ENCODE results near the gene LCLAT1. TPM values are rescaled to one million over a fixed set of nuclear protein-coding genes. Genes with fewer than 3 reads are reported as not detected.
"Not testable (repeated sequence)": the region's sequence is repeated elsewhere in the genome, so short reads cannot be mapped to it uniquely, and the experiment has no call there.

The LCLAT1 gene
- total RNA-seq, 2 donors from 2014 or later, result 18.0 to 20.6 TPM

DNA sequence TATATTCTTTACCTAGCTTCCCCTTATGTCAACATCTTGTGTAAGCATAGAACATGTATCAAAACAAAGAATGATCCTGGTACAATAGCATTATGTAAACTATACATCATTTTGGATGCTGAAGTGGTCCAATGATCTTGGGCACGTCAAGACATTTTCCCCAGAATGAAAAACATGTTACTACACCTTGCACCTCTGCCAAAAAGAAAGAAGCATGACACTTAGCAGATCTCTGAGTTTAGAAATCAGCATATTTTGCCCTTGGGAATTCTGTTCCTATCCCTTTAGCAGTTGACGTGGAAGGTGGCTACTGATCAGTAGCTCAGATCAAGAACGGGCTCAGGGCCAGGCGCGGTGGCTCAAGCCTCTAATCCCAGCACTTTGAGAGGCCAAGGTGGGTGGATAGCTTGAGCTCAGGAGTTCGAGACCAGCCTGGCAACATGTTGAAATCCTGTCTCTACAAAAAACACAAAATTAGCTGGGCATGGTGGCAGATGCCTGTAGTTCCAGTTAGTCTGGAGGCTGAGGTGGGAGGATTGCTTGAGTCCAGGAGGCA lies 1.7 kb upstream of the LCLAT1 start:
- intact Hi-C loops (cut with DNase I, micrococcal nuclease), result no loop called here
- ATAC-seq (no peak), DNase-seq (no peak)

DNA sequence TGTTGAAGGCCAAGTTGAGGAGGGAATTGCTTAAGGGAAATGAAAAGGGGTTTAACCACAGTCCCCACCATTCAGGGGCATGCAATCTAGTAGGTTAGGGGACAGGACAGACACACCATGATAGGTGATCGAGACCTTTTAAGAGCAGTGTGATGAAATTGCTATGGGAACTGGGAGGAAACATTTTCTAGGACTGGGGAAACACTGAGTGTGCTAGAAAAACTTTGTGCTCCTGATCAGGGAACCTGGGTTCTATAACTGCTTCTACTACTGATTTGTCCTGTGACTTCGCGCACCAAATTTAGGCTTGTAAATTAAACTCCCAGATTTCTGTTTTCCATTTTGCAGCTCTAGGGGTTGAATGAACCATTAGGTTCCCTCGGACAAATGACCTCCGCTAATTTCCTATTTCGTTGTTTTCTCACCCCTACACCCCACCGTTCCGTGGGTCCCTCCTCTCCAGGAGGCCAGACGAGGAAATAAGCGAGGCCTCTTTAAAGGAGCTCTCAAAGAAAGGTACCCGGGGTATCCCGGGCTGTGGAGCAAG lies 371 bp upstream of the LCLAT1 start:
- peak; percentile 2 for ATAC-seq

DNA sequence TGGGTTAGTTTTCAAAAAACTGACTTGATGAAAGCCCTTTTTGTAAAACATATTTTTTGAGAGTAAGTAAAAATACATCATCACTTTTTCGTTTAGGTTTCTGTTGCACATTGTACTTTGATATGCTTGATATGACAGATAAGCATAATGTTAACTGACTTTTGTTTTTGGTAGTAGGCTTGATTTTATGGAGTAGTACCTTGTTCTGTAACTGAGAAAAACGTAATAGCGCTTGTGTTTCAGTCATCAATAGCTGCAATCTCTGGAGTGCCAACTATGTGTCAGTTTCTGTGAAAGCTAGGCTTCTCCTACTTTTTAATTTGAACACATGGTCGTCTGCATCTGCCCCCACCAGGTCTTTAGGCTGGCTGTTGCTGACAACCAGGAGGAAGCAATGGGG lies 1.3 kb downstream of the LCLAT1 start:
- ATAC-seq (no peak), DNase-seq (no peak)
- intact Hi-C loops (cut with DNase I, micrococcal nuclease), result no loop called here

More for the DNA sequence above, 371 bp upstream of the LCLAT1 start:
- intact Hi-C loops (cut with DNase I, micrococcal nuclease), result no loop called here
- no peak for DNase-seq

DNA sequence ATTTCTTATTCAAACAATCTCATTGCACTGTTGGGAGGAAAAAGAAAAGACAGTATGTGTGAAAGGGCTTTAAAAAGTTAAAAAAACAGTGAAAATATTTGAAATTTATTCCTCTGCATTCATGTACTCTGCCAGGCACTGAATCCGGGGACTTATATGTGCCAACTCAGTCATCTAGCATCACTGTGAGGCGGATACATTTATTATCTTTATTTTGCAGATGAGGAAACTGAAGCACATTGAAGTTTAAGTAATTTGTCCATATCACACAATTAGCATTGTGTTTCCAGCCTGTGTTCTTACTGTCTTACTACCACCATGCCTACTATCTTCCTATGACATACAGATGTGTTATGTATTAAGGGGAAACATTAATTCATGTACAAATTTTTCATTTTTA lies 1.8 kb downstream of the LCLAT1 start:
- ATAC-seq, result no peak
- no peak for DNase-seq
- intact Hi-C loops (cut with DNase I, micrococcal nuclease), result no loop called here

DNA sequence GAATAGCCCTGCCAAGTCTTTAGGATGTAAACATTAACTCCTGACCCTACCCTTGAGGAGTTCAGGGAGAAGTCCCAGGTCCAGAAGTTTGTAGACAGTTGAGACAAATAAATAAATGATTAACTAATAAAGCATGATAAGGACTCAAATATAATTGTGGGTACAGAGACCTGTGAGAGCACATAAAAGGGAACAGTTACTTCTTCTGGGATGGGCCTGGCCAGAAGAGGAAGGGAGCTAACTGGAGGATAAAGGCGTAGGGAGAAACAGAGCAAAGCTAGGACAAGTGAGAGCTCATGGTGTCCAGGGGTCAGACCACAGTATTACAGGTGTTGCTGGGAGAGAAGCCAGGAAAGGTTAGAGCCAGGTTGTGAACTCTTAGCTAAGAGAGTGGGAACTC lies 3.0 kb downstream of the LCLAT1 start:
- ATAC-seq (peak; percentile 79), DNase-seq (peak; percentile 10 to 33)
- intact Hi-C loops (cut with DNase I, micrococcal nuclease), result no loop called here

DNA sequence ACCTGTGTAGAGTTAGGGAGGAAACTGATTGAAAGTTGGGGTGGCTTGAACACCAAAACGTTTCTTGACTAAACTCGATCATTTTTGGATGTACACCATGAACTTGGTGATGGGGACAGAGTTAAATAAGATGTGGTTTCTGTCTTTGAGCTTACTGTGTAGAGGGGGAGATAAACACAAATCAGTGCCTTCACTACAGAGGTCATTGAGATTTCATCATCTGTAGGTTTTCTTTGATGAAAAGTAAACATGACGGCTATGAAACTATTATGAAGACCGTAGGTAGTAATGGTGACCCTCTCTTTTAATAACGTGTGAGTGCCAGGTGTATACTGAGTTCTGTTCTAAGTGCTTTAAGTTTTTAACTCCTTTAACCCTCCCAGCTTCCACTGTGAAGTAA lies 6.5 kb downstream of the LCLAT1 start:
- intact Hi-C loops (cut with DNase I, micrococcal nuclease), result no loop called here
- no peak for DNase-seq
- ATAC-seq, result no peak

DNA sequence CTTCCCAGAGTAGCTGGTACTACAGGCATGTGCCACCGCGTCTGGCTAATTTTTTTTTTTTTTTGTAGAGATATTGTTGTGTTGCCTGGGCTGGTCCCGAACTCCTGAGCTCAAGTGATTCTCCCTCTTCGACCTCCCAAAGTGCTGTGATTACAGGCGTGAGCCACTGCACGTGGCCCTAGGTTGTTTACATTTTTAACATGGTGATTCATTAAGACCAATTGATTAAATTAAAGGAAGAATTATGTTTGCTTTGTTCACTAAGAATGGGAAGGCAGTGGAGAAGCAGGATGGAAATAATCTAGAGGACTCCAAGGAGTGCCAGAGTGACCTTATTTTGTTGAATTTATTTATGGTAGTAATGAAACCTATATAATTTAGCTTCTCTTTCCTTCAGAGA lies 7.5 kb downstream of the LCLAT1 start:
- no peak for ATAC-seq
- no peak for DNase-seq
- intact Hi-C loops (cut with DNase I, micrococcal nuclease), result no loop called here

DNA sequence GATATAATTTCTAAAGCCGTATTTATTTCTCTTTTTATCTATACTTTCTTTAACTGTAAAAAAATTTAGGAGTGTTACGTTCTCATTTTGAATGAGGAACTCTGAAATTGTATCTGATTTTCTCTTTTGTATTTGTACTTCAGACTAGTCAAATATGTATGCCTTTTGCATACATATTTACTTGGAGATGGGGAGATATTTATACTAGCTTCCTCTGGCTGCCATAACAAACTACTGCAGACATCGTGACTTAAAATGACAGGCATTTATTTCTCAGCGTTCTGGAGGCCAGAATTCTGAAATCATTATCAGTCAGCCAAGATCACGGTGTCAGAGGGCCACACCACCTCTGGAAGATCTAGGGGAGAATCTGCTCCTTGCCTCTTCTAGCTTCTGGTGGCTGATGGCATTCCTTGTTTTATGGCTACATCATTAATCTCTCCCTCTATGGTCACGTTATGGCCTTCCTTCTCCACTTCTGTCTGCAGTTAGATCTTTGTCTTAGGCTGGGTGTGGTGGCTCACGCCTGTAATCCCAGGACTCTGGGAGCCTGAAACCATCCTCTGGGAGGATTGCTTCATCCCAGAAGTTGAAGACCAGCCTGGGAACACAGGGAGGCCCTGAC lies 8.2 kb downstream of the LCLAT1 start:
- no peak for DNase-seq

DNA sequence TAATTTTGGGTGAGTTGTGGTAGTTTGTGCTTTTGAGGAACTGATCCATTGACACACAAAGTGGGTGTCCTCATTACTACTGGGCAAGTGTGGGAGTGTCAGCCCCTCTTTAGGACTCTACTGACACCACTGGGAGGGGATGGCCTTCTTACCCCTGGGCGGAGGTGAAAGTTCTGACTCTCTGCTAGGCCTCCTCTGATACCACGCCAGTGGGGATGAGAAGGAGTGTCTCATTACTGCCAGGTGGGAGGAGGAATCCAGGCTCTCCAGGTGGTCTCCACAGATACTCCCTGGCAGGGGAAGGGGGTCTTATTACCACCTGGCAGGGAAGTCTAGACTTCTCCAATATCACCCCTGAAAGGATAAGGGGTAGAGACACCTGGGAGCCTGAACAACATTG lies 9.1 kb downstream of the LCLAT1 start:
- ATAC-seq, result no peak
- DNase-seq, result no peak
- intact Hi-C loops (cut with DNase I, micrococcal nuclease), result no loop called here

More for the DNA sequence above, 8.2 kb downstream of the LCLAT1 start:
- intact Hi-C loops (cut with DNase I, micrococcal nuclease), result no loop called here
- ATAC-seq, result peak; percentile 94

DNA sequence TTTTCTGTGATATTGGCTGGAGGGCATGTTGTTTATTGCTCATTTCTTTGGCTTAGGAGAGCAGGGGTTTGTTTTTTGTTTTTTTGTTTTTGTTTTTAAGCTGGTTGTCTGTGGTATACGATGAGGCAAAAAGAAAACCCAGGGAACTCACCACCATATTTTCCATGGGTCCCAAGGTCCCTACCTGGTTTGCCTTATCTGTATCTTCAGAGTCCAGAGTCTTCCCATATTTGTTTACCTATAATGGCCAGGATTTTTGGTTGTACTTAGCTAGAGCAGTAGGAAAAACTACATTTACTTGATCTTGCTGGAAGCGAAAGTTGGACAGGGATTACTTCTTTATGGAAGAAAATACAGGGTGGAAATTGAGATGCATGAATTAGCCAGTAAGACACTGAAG lies 9.5 kb downstream of the LCLAT1 start:
- intact Hi-C loops (cut with DNase I, micrococcal nuclease), result no loop called here
- no peak for ATAC-seq
- DNase-seq, result no peak

DNA sequence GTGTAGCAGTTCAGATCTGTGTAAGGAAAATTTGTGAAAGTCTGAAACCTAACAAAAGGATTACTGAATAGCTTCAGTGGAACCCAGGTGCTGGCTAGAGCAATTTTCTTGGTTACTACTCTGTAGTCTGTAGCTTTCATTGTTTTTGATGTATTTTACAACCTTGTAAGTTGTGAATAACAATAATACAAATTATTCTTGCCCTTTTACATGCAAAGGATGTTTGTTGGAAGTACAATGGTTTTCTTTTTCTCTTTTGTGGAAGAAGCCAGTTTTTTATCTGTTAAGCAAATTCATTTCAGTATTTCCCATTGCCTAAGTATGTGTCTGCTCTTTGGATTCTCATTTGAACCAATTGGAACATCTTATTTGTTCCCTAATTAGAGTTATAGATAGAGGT lies 10.2 kb downstream of the LCLAT1 start:
- ATAC-seq, result no peak
- DNase-seq, result no peak
- intact Hi-C loops (cut with DNase I, micrococcal nuclease), result no loop called here

DNA sequence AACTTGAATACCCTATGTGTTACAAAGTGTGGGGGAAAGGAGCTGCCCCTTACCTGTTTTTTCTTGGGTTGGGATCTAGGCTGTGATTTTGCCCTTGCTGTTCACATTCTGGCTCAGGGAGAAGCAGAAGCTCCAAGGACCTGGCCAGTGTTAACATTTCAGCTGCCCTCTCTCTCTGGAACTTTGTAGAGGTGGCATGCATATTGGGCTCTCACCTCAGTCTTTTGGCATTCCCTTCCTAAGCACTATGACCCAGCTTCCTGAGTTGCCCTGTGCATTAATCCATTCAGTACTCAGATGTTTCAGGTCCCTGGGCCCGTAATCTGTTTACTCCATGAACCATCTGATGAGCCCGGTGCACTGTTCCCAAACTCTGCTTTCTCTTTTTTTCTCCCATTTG lies 12.1 kb downstream of the LCLAT1 start:
- DNase-seq, result no peak
- ATAC-seq, result no peak
- intact Hi-C loops (cut with DNase I, micrococcal nuclease), result no loop called here

DNA sequence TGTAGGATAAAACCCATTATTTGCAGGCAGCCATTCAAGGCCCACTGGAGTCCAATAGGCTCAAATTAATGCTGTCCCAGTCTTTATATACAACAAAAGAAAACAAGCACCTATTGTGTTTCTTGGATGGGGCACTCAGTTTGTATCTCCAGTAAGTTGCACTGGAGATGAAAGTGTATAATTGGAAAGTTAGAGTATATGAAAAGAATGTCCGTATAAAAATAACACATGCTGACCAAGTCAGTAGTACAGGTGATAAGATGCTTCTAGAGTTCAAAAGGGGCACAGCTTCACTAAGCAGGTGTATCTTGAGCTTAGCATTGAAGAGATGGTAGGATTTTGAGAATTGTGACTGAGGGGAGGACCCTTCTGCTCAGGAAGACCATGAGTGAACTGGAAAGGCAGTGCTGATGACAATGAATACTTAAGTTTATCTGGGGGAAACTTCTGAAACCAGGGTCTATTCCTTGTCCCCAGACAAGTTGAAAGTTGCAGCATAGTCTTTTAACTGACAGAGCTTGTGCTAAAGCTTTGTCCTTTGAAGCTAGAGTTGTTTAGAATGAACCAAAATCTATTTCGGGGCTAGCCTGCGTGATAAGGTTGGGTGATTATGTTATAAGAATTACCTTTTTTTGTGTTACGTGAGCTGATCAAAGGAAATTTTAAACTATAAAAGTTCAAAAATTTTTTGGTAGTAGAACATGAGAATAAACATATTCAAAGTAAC lies 15.2 kb downstream of the LCLAT1 start:
- no peak for ATAC-seq
- DNase-seq, result no peak
- intact Hi-C loops (cut with DNase I, micrococcal nuclease), result no loop called here

DNA sequence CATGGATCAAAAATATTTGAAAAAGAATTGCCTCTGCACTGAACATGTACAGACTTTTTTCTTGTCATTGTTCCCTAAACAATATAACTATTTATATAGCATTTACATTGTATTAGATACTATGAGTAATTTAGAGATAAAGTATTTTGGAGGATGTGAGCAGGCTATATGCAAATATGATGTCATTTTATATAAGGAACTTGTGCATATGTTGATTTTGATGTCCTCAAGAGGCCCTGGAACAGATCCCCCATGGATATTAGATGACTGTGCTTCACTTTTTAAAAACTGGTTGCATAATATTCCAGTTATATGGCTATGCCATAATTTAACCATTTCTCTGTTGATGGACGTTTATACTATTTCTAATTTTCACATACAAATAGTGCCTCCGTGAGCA lies 16.5 kb downstream of the LCLAT1 start:
- ATAC-seq (no peak), DNase-seq (no peak)
- intact Hi-C loops (cut with DNase I, micrococcal nuclease), result no loop called here

DNA sequence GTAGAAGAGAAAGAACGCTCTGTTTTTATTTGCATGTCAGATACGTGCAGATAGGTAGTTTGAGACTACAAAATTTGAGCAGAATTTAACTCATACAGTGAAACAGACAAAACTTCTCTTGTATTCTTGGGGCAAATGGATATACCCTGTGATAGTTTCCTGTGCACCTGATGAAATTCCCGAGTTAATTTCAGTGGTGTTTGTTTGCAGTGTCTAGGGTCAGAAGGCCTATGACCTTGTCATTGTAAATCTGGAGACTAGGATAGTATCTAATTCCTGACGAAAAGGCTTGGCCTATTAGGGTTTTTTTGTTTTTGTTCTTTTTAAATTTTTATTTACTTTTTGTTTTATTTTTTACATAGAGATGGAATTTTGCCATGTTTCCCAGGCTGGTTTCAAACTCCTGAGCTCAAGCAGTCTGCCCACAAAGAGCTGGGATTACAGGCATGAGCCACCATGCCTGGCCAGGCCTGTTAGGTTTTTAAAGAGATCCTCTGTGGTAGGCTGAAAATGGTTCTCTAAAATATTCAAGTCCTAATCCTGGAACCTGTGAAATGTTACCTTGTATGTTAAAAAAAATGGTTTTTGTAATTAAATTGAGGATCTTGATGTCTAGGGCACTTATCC lies 17.6 kb downstream of the LCLAT1 start:
- intact Hi-C loops (cut with DNase I, micrococcal nuclease), result no loop called here
- no peak for DNase-seq
- no peak for ATAC-seq

DNA sequence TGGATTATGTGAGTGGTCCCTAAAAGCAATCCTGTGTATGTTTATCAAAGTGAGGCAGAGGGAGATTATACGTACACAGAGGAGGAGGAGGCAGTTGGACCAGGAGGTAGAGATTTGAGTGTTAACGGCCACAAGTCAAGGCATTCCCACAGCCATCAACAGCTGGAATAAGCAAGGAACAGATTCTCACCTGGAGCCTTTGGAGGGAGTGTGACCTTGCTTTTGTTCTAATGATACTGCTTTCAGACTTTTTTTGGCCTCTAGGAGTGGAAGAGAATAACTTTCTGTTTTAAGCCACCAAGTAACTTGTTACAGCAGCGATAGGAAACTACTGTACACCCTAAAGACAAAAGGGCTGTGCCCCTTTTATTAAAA lies 18.1 kb downstream of the LCLAT1 start:
- intact Hi-C loops (cut with DNase I, micrococcal nuclease), result no loop called here

DNA sequence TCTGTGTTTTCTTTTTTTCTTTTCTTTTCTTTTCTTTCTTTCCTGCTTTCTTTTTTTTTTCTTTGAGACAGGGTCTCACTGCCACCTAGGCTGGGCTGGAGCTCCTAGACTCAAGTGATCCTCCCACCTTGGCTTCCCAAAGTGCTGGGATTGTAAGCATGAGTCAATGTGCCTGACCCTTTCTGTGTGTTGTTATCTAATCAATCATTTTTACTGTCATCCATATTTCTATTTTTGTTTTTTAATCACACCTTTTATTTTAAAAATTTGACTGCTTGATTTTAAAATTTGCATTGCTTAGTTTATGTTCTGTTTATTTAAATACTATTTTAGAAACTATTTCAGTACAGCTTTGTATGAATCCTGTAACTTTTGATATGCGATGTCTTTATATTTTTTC lies 19.2 kb downstream of the LCLAT1 start:
- ATAC-seq (no peak), DNase-seq (no peak)
- intact Hi-C loops (cut with DNase I, micrococcal nuclease), result no loop called here

More for the DNA sequence above, 18.1 kb downstream of the LCLAT1 start:
- ATAC-seq (no peak), DNase-seq (no peak)

DNA sequence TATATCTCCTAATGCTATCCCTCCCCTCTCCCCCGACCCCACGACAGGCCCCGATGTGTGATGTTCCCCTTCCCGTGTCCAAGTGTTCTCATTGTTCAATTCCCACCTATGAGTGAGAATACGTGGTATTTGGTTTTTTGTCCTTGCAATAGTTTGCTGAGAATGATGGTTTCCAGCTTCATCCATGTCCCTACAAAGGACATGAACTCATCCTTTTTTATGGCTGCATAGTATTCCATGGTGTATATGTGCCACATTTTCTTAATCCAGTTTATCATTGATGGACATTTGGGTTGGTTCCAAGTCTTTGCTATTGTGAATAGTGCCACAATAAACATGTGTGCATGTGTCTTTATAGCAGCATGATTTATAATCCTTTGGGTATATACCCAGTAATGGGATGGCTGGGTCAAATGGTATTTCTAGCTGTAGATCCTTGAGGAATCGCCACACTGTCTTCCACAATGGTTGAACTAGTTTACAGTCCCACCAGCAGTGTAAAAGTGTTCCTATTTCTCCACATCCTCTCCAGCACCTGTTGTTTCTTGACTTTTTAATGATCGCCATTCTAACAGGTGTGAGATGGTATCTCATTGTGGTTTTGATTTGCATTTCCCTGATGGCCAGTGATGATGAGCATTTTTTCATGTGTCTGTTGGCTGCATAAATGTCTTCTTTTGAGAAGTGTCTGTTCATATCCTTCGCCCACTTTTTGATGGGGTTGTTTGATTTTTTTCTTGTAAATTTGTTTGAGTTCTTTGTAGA lies 20.2 kb downstream of the LCLAT1 start:
- intact Hi-C loops (cut with DNase I, micrococcal nuclease); DNase-seq; ATAC-seq: not testable (repeated sequence)

DNA sequence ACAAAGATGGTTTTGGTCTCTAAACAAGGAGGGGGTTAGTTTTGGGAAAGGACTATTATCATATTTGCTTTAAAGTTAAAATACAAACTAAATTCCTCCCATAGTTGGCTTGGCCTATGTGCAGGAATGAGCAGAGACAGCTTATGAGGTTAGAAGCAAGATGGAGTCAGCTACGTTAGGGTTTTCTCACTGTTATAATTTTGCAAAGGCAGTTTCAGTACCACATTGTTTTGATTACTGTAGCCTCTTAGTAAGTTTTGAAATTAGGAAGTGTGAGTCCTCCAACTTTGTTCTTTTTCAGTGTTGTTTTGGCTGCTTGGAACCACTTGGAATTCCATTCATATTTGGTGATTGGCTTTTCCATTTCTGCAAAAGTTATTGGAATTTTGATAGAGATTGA lies 23.4 kb downstream of the LCLAT1 start:
- intact Hi-C loops (cut with DNase I, micrococcal nuclease), result no loop called here
- no peak for ATAC-seq
- DNase-seq, result no peak

All from left colon (tissue), 2 donors.